ENCODE data around the gene FMOD. TPM values are rescaled to one million over a fixed set of nuclear protein-coding genes. Genes with fewer than 3 reads are reported as not detected.

The FMOD gene
- total RNA-seq, 1 donor from 2014 or later: 28.9 TPM

DNA sequence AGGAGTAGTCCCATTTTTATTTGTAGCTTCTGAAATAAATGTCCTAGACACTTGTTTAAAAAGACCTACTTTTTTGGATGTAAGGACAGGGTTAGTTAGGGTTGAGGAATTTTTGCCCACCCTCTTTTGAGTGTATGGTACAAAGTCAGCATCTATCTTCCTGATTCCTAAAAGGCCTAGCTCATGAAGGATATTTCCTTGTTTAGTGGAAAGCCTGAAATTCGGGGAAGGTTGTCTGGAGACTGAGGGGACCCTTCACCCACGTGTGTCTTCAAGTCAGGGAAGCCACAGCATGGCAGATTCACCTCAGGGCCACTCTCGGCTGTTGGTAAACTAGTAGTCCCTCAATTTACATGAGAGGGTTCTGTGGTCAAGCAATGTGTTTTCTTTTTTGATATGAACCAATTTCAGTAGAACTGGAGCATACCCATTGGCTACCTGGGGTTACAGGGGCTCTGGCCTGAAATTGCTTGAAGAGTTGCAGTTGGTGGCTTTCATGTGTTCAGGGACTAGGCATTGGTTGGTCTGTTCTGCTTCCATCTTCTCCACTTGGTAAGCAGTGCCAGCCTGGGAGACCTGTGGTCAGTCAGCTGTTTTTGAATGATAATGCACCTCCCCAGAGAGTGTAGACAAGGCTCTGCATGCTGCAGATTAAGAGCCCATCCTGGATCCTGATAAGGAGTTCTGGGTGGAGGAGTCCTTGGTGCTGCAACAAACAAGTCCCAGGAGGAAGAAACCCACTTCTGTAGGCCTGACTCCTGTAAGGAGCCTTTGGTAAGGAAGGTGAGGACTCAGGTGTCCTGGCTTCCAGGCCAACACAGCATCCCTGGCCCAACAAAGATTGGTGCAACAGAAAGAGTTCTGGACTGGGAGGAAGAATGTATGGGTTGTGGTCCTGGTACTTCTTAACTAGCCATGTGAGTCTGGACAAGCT lies 39.3 kb downstream of the FMOD start:
- peaks cover 62% of the 10 kb centered on the region for H3K4me1 ChIP-seq
- intact Hi-C loops (cut with DNase I): no loop called here
- H3K4me3 ChIP-seq: no peak overlapping the region
- peak overlapping the region; percentile 24 for H3K27ac ChIP-seq
- peaks cover 39% of the 10 kb centered on the region for H3K36me3 ChIP-seq
- H3K9me3 ChIP-seq: no peaks in the 10 kb centered on the region
- DNase-seq (no peak), ATAC-seq (no peak)
- H3K27me3 ChIP-seq (ENCODE audit: low read depth): no peaks in the 10 kb centered on the region
- TF ChIP-seq, protein P1, sequence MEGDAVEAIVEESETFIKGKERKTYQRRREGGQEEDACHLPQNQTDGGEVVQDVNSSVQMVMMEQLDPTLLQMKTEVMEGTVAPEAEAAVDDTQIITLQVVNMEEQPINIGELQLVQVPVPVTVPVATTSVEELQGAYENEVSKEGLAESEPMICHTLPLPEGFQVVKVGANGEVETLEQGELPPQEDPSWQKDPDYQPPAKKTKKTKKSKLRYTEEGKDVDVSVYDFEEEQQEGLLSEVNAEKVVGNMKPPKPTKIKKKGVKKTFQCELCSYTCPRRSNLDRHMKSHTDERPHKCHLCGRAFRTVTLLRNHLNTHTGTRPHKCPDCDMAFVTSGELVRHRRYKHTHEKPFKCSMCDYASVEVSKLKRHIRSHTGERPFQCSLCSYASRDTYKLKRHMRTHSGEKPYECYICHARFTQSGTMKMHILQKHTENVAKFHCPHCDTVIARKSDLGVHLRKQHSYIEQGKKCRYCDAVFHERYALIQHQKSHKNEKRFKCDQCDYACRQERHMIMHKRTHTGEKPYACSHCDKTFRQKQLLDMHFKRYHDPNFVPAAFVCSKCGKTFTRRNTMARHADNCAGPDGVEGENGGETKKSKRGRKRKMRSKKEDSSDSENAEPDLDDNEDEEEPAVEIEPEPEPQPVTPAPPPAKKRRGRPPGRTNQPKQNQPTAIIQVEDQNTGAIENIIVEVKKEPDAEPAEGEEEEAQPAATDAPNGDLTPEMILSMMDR (IDR thresholded peaks at IDR 0.05): no peak

DNA sequence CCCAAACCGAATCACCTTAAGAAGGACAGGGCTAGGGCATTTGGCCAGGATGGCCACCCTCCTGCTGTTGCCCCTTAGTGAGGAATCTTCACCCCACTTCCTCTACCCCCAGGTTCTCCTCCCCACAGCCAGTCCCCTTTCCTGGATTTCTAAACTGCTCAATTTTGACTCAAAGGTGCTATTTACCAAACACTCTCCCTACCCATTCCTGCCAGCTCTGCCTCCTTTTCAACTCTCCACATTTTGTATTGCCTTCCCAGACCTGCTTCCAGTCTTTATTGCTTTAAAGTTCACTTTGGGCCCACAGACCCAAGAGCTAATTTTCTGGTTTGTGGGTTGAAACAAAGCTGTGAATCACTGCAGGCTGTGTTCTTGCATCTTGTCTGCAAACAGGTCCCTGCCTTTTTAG lies 42.0 kb downstream of the FMOD start:
- Histone ChIP-seq H3K36me3 (peaks cover 39% of the 10 kb centered on the region), H3K27me3 (ENCODE audit: low read depth) (no peaks in the 10 kb centered on the region), H3K27ac (peak overlapping the region; percentile 99), H3K4me1 (peaks cover 60% of the 10 kb centered on the region), H3K4me3 (peak overlapping the region; percentile 99), H3K9me3 (no peaks in the 10 kb centered on the region)
- intact Hi-C loops (cut with DNase I): no loop called here
- ATAC-seq: no peak
- TF ChIP-seq, protein P1 (IDR thresholded peaks at IDR 0.05): no peak
- DNase-seq: no peak

DNA sequence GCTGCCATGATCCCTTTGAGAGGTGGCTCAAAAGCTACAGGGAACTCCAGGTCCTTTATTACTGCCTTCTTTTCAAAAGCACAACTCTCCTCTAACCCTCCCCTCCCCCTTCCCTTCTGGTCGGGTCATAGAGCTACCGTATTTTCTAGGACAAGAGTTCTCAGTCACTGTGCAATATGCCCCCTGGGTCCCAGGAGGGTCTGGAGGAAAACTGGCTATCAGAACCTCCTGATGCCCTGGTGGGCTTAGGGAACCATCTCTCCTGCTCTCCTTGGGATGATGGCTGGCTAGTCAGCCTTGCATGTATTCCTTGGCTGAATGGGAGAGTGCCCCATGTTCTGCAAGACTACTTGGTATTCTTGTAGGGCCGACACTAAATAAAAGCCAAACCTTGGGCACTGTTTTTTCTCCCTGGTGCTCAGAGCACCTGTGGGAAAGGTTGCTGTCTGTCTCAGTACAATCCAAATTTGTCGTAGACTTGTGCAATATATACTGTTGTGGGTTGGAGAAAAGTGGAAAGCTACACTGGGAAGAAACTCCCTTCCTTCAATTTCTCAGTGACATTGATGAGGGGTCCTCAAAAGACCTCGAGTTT lies 42.5 kb downstream of the FMOD start:
- Histone ChIP-seq H3K27me3 (ENCODE audit: low read depth) (no peaks in the 10 kb centered on the region), H3K4me3 (peak overlapping the region; percentile 99), H3K4me1 (peaks cover 62% of the 10 kb centered on the region), H3K36me3 (peaks cover 39% of the 10 kb centered on the region), H3K27ac (peak overlapping the region; percentile 99), H3K9me3 (no peaks in the 10 kb centered on the region)
- TF ChIP-seq, protein P1 (IDR thresholded peaks at IDR 0.05): no peak
- no peak for ATAC-seq
- no peak for DNase-seq
- intact Hi-C loops (cut with DNase I): no loop called here

DNA sequence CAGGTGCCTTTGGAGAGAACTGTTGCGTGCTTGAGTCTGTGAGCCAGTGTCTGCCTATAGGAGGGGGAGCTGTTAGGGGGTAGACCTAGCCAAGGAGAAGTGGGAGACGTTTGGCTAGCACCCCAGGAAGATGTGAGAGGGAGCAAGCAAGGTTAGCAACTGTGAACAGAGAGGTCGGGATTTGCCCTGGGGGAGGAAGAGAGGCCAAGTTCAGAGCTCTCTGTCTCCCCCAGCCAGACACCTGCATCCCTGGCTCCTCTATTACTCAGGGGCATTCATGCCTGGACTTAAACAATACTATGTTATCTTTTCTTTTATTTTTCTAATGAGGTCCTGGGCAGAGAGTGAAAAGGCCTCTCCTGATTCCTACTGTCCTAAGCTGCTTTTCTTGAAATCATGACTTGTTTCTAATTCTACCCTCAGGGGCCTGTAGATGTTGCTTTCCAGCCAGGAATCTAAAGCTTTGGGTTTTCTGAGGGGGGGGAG lies 43.2 kb downstream of the FMOD start:
- TF ChIP-seq, protein P1 (IDR thresholded peaks at IDR 0.05): no peak
- Histone ChIP-seq H3K4me1 (peaks cover 62% of the 10 kb centered on the region), H3K4me3 (peak overlapping the region; percentile 99), H3K27ac (peak overlapping the region; percentile 99), H3K27me3 (ENCODE audit: low read depth) (no peaks in the 10 kb centered on the region), H3K9me3 (no peaks in the 10 kb centered on the region), H3K36me3 (peaks cover 39% of the 10 kb centered on the region)
- no peak for ATAC-seq
- intact Hi-C loops (cut with DNase I): no loop called here
- DNase-seq: no peak

DNA sequence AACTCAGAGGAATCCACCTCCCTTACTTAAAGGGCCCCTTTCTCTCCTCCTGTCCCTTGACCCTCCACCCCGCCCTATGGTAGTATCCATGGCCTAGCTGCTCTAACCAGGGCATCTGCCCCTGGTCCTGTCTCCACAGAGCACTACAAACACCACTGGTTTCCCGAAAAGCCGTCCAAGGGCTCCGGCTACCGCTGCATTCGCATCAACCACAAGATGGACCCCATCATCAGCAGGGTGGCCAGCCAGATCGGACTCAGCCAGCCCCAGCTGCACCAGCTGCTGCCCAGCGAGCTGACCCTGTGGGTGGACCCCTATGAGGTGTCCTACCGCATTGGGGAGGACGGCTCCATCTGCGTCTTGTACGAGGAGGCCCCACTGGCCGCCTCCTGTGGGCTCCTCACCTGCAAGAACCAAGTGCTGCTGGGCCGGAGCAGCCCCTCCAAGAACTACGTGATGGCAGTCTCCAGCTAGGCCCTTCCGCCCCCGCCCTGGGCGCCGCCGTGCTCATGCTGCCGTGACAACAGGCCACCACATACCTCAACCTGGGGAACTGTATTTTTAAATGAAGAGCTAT lies 43.9 kb downstream of the FMOD start:
- Histone ChIP-seq H3K27me3 (ENCODE audit: low read depth) (no peaks in the 10 kb centered on the region), H3K4me3 (peak overlapping the region; percentile 99), H3K9me3 (no peaks in the 10 kb centered on the region), H3K27ac (peak overlapping the region; percentile 99), H3K4me1 (peaks cover 62% of the 10 kb centered on the region), H3K36me3 (peaks cover 39% of the 10 kb centered on the region)
- intact Hi-C loops (cut with DNase I): no loop called here
- no peak for ATAC-seq
- TF ChIP-seq, protein P1 (IDR thresholded peaks at IDR 0.05): no peak
- no peak for DNase-seq

Measured in lower lobe of right lung (tissue), 2 donors.